Lower leg skin (tissue), 4 donors: ENCODE measurements around the gene COL13A1. TPM values are rescaled to one million over a fixed set of nuclear protein-coding genes. Genes with fewer than 3 reads are reported as not detected.

Source experiments
- DNase-seq, 2 donors: peaks; one replicate each; pipeline ENCODE4 v3.0.0-alpha.2; 2019; ENCODE audit warnings: low spot score in 2 of 2
- H3K4me3 ChIP-seq: fragments of 200-600 bp; sonication (generic); 2 replicates; pipeline ENCODE4 v1.5.1; 2017; ENCODE audit warnings: mild to moderate bottlenecking, low read depth; ENCODE audit not compliant: poor library complexity, severe bottlenecking
- POLR2A ChIP-seq, 2 donors: fragments of 450-650 bp; IDR thresholded peaks; one replicate each; pipeline ENCODE4 v1.6.1; 2016 to 2017; ENCODE audit warnings: antibody characterized with exemption in 2 of 2, mild to moderate bottlenecking in 1 of 2, moderate library complexity in 1 of 2
- WGBS, 2 donors: methylation state at CpG; one replicate each; pipeline ENCODE4 v1.1.5; 2018; 5-methylcytosine and 5-hydroxymethylcytosine counted together
- intact Hi-C: fragments of 100-400 bp; cut with DNase I; formaldehyde crosslinking; loops from one replicate; pipeline ENCODE4 v1.15.0; 2023; ENCODE audit warnings: low total_unique reads
- total RNA-seq, 4 donors: library from RNA; depleted of rRNA; stranded (reverse); fragments of >200 nt; gene quantifications; one replicate each; pipeline ENCODE4 v1.1.0, GENCODE V29; 2016
- TF ChIP-seq, protein P1 (sequence below), 3 donors: fragments of 450-650 bp; IDR thresholded peaks; one replicate each; pipeline ENCODE4 v1.5.1; 2016; ENCODE audit warnings: antibody characterized with exemption in 3 of 3, mild to moderate bottlenecking in 3 of 3, moderate library complexity in 2 of 3

COL13A1 gene
- total RNA-seq, 4 donors from 2014 or later: 0.93 to 2.3 (median 1.3) TPM

- WGBS, 2 donors: 55 to 65% methylated on average over 2 of the region's 2 CpGs
- intact Hi-C loops: loop anchor here (10.0 kb wide), 1 partner anchor 108 kb away; no protein-coding TSS in a partner anchor
- no peak for DNase-seq
- TF ChIP-seq POLR2A (IDR thresholded peaks at IDR 0.05): no peak
- TF ChIP-seq, protein P1, sequence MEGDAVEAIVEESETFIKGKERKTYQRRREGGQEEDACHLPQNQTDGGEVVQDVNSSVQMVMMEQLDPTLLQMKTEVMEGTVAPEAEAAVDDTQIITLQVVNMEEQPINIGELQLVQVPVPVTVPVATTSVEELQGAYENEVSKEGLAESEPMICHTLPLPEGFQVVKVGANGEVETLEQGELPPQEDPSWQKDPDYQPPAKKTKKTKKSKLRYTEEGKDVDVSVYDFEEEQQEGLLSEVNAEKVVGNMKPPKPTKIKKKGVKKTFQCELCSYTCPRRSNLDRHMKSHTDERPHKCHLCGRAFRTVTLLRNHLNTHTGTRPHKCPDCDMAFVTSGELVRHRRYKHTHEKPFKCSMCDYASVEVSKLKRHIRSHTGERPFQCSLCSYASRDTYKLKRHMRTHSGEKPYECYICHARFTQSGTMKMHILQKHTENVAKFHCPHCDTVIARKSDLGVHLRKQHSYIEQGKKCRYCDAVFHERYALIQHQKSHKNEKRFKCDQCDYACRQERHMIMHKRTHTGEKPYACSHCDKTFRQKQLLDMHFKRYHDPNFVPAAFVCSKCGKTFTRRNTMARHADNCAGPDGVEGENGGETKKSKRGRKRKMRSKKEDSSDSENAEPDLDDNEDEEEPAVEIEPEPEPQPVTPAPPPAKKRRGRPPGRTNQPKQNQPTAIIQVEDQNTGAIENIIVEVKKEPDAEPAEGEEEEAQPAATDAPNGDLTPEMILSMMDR (IDR thresholded peaks at IDR 0.05): no peak
- no peak overlapping the region for H3K4me3 ChIP-seq
These were observed 5.4 kb downstream of the COL13A1 start for GRCh38 chr10:69807122-69807521.

DNA sequence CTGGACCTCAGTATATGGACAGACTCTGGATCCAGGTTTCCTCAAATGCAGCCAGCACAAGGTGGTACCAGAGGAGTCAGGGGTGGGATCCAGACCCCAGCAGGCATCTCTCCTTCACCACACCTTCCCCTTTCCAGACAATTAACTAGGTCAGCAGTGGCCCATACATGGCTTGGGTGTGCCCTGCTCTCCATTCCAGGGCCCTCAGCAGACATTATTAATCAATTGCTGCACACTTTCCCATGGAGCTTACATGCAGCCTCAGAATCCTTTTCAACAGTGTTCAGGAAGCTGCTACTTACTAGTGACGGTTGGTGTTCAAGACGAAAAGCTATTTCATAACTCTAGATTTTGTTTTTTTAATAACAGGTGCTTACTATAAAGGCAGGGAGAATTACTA is 6.0 kb downstream of the COL13A1 start:
- 61 to 93% methylated on average over 2 of the region's 2 CpGs for WGBS, 2 donors
- intact Hi-C loops: loop anchor here (10.0 kb wide), 1 partner anchor 107 kb away; no protein-coding TSS in a partner anchor
- no peak for DNase-seq
- TF ChIP-seq, protein P1 (IDR thresholded peaks at IDR 0.05): no peak
- no peak for TF ChIP-seq POLR2A (IDR thresholded peaks at IDR 0.05)
- no peak overlapping the region for H3K4me3 ChIP-seq

DNA sequence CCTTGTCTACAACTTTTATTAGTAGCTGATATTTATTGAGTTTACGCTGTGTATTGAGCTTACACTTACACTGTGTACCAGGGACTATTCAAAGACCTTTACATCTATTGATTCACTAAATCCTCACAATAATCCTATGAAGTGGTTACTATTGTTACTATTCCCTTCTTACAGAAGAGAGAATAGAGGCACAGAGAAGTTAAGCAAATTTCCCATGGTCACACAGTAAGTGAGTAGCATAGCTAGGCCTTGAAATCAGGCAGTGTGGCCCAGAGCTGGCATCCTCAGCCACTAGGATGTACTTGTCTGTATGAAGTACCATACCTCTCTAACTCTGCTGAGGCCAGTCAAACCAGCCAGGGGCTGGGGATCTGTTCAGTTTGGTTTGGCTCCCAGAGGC is 7.6 kb downstream of the COL13A1 start:
- 97 to 100% methylated on average over 1 of the region's 1 CpG for WGBS, 2 donors
- TF ChIP-seq POLR2A (IDR thresholded peaks at IDR 0.05): no peak
- TF ChIP-seq, protein P1 (IDR thresholded peaks at IDR 0.05): no peak
- intact Hi-C loops: loop anchor here (10.0 kb wide), 1 partner anchor 105 kb away; no protein-coding TSS in a partner anchor
- DNase-seq: no peak
- H3K4me3 ChIP-seq: no peak overlapping the region

DNA sequence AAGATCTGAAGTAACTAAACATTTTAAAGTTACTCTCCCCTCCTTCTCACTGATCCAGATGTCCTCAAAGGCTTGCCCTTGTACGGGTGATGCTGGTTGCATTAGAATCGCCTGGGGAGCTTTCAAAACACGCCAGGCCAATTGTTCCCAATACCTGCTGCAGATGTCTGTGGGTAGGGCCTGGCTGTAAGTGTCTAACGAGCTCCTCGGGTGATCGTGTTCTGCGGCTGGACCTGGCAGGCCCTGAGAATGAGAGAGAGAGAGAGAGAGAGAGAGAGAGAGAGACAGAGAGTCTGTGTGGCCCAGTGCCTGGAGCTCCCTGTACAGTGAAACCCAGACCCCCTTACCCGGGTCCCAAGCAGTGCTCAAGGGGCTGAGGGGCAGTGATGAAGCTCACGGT is 8.4 kb downstream of the COL13A1 start:
- DNase-seq: no peak
- H3K4me3 ChIP-seq: no peak overlapping the region
- WGBS, 2 donors: 74 to 76% methylated on average over 9 of the region's 9 CpGs
- TF ChIP-seq, protein P1 (IDR thresholded peaks at IDR 0.05): no peak
- no peak for TF ChIP-seq POLR2A (IDR thresholded peaks at IDR 0.05)
- intact Hi-C loops: no loop called here

DNA sequence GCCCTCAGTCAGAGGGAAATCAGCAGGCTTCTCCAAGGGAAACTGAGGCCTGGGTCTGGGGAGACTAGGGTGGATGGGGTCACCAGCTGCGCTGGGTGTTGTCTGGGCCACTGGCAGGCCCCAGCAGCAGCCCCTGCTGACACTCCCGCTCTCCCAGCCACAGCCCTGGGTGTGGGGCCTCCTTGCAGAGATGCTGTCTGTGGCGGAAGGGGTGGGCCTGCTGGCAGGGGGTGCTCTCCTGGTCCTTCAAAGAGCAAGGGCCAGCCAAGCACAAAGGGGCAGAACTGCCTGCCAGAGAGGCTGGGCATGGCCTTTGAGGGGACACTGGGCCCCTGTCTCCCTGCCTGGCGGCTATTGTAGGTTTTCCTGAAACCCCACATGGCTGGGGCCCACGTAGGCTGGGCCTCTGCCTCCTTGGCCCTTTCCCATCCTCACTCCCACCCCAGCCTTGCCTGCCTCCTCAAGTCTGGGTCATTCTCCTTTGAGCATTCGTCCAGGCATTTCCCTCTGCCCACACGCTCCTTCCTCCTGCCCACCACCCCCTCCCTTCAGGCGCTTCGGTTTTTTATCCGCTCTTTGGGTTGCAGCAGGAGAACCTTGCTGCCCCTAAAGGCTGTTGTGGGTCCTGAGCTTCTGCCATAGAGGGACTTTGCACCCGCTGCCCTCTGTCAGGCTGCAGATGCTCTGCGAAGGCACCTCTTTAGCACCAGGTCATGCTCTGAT is 9.1 kb downstream of the COL13A1 start:
- 83 to 89% methylated on average over 12 of the region's 12 CpGs for WGBS, 2 donors

More for the DNA sequence above, 9.1 kb downstream of the COL13A1 start:
- TF ChIP-seq POLR2A (IDR thresholded peaks at IDR 0.05): no peak
- TF ChIP-seq, protein P1 (IDR thresholded peaks at IDR 0.05): no peak
- DNase-seq: no peak
- intact Hi-C loops: no loop called here
- H3K4me3 ChIP-seq: no peak overlapping the region
